SK-N-SH (cell line): ENCODE results near the gene C16orf54. TPM values are rescaled to one million over a fixed set of nuclear protein-coding genes. Genes with fewer than 3 reads are reported as not detected.
"Not testable (repeated sequence)": the region's sequence is repeated elsewhere in the genome, so short reads cannot be mapped to it uniquely, and the experiment has no call there.

ENCODE experiments used
- CTCF ChIA-PET: fragments of 300-600, 350-600 bp; formaldehyde crosslinking; extraction: SDS; loops from one replicate; lab custom pipeline; 2021; lab: Yijun Ruan, JAX
- POLR2A ChIA-PET: fragments of 350-600 bp; sonication (Branson Sonifier 250); formaldehyde crosslinking; extraction: SDS; loops from one replicate; lab custom pipeline; 2020; ENCODE audit warnings: antibody characterized with exemption, inconsistent platforms; lab: Yijun Ruan, JAX
- DNase-seq: peaks from one replicate; pipeline ENCODE4 v3.0.0; 2012
- H2AFZ ChIP-seq: fragments of 200-600 bp; sonication (generic); 2 replicates; pipeline ENCODE4 v1.8.1; 2016; ENCODE audit warnings: antibody characterized with exemption, mild to moderate bottlenecking, low read depth
- H3F3A ChIP-seq: fragments of 200-600 bp; sonication (generic); replicated peaks from 2 replicates; pipeline ENCODE3; 2016; ENCODE audit warnings: antibody characterized with exemption, mild to moderate bottlenecking; ENCODE audit not compliant: insufficient read depth
- H3K27ac ChIP-seq, 2 experiments: fragments of 200-500 bp in 1 of 2; fragments of 200-600 bp in 1 of 2; sonication (Bioruptor generic) in 1 of 2; sonication (generic), shearing (Covaris generic) in 1 of 2; 2 replicates each; pipeline versions ENCODE4 v1.5.1 to v1.6.1; 2014 to 2016; ENCODE audit warnings: low read depth in 2 of 2, inconsistent platforms in 1 of 2, low read length in 1 of 2, mild to moderate bottlenecking in 1 of 2, mixed read lengths in 1 of 2
- H3K27me3 ChIP-seq: fragments of 200-600 bp; sonication (generic), shearing (Covaris generic); 2 replicates; pipeline ENCODE4 v1.6.1; 2016; ENCODE audit warnings: mixed run types; ENCODE audit not compliant: insufficient read depth
- H3K36me3 ChIP-seq, 2 experiments: fragments of 200-500 bp in 1 of 2; fragments of 200-600 bp in 1 of 2; sonication (Bioruptor generic) in 1 of 2; sonication (generic) in 1 of 2; replicated peaks in 1 of 2; 2 replicates each; pipeline versions ENCODE3 to v1.5.1; 2014 to 2016; ENCODE audit warnings: low read length in 1 of 2, mild to moderate bottlenecking in 1 of 2; ENCODE audit not compliant: insufficient read depth in 2 of 2, control insufficient read depth in 1 of 2
- H3K4me1 ChIP-seq, 2 experiments: fragments of 200-500 bp in 1 of 2; fragments of 200-600 bp in 1 of 2; sonication (Bioruptor generic) in 1 of 2; sonication (generic), shearing (Covaris generic) in 1 of 2; 2 replicates each; pipeline versions ENCODE4 v1.5.1 to v1.6.1; 2014 to 2016; ENCODE audit warnings: low read depth in 1 of 2, low read length in 1 of 2, mixed run types in 1 of 2; ENCODE audit not compliant: insufficient read depth in 2 of 2, control insufficient read depth in 1 of 2
- H3K4me2 ChIP-seq: fragments of 200-600 bp; sonication (generic), shearing (Covaris generic); 2 replicates; pipeline ENCODE4 v1.6.1; 2017; ENCODE audit warnings: mixed run types
- H3K4me3 ChIP-seq, 2 experiments: fragments of 200-500 bp in 1 of 2; fragments of 200-600 bp in 1 of 2; sonication (Bioruptor generic) in 1 of 2; sonication (generic), shearing (Covaris generic) in 1 of 2; 2 replicates each; pipeline versions ENCODE4 v1.5.1 to v1.8.1; 2014 to 2016; ENCODE audit warnings: low read depth in 2 of 2, inconsistent platforms in 1 of 2, low read length in 1 of 2, mild to moderate bottlenecking in 1 of 2, mixed read lengths in 1 of 2, moderate library complexity in 1 of 2
- H3K79me2 ChIP-seq: fragments of 200-600 bp; sonication (generic); 2 replicates; pipeline ENCODE4 v1.8.1; 2017; ENCODE audit warnings: mild to moderate bottlenecking; ENCODE audit not compliant: insufficient read depth
- H3K9ac ChIP-seq: fragments of 200-600 bp; sonication (generic); 2 replicates; pipeline ENCODE4 v1.6.1; 2017; ENCODE audit warnings: mixed run types
- H3K9me2 ChIP-seq: fragments of 200-600 bp; sonication (generic); 2 replicates; pipeline ENCODE4 v1.6.1; 2017; ENCODE audit warnings: mixed run types
- H3K9me3 ChIP-seq: fragments of 200-600 bp; sonication (generic); 2 replicates; pipeline ENCODE4 v1.6.1; 2017; ENCODE audit warnings: mixed run types, mild to moderate bottlenecking, moderate library complexity
- H4K20me1 ChIP-seq: fragments of 200-600 bp; sonication (generic); 2 replicates; pipeline ENCODE4 v1.6.1; 2017; ENCODE audit warnings: mild to moderate bottlenecking, mixed run types; ENCODE audit not compliant: insufficient read depth
- ELF1 ChIP-seq: IDR thresholded peaks from 2 replicates; pipeline ENCODE4 v1.4.0; 2012
- EZH2phosphoT487 ChIP-seq: fragments of 200-600 bp; sonication (generic); IDR thresholded peaks from 2 replicates; pipeline ENCODE4 v1.6.1; 2017; ENCODE audit warnings: low read depth, mixed run types, mild to moderate bottlenecking, antibody characterized with exemption, moderate library complexity, borderline replicate concordance
- FOXJ3 ChIP-seq: sonication (generic); formaldehyde crosslinking; IDR thresholded peaks from 2 replicates; pipeline ENCODE4 v1.5.1; 2020; ENCODE audit warnings: mild to moderate bottlenecking, missing genetic modification reagents
- GABPA ChIP-seq: IDR thresholded peaks from 2 replicates; pipeline ENCODE4 v1.4.0; 2012; ENCODE audit warnings: low read depth, mild to moderate bottlenecking
- NFIC ChIP-seq: IDR thresholded peaks from 2 replicates; pipeline ENCODE4 v1.4.0; 2012; ENCODE audit warnings: borderline replicate concordance
- NRF1 ChIP-seq: IDR thresholded peaks from 2 replicates; pipeline ENCODE4 v1.6.1; 2012; ENCODE audit warnings: low read depth, mild to moderate bottlenecking, low read length
- POLR2AphosphoS5 ChIP-seq: IDR thresholded peaks from 2 replicates; pipeline ENCODE4 v1.6.1; 2012; ENCODE audit warnings: low read depth, low read length
- RAD21 ChIP-seq: IDR thresholded peaks from 2 replicates; pipeline ENCODE4 v1.6.1; 2012; ENCODE audit warnings: mild to moderate bottlenecking, low read length
- RFX5 ChIP-seq: IDR thresholded peaks from 2 replicates; pipeline ENCODE4 v1.6.1; 2012; ENCODE audit warnings: mild to moderate bottlenecking, improper control_type of control experiment, low read length
- SMC3 ChIP-seq: IDR thresholded peaks from 2 replicates; pipeline ENCODE4 v1.6.1; 2012; ENCODE audit warnings: low read depth, low read length, improper control_type of control experiment
- TCF12 ChIP-seq: IDR thresholded peaks from 2 replicates; pipeline ENCODE4 v1.4.0; 2012
- YY1 ChIP-seq: IDR thresholded peaks from 2 replicates; pipeline ENCODE4 v1.4.0; 2012; ENCODE audit warnings: low read depth, mild to moderate bottlenecking
- WGBS: methylation state at CpG from one replicate; pipeline ENCODE4 v1.1.6; 2017; ENCODE audit warnings: low lambda C conversion rate; 5-methylcytosine and 5-hydroxymethylcytosine counted together
- polyA plus RNA-seq, 3 experiments: library from polyadenylated mRNA; depleted of rRNA; stranded (reverse); fragments of >200 nt; gene quantifications; 2 replicates each; pipeline ENCODE4 v1.2.3, GENCODE V29; 2012
- TF ChIP-seq, protein P1 (sequence below): IDR thresholded peaks from 2 replicates; pipeline ENCODE4; 2012
- TF ChIP-seq, protein P2 (sequence below): IDR thresholded peaks from 2 replicates; pipeline ENCODE4 v1.4.0; 2012; ENCODE audit warnings: low read depth, borderline replicate concordance
- TF ChIP-seq, protein P3 (sequence below): fragments of 150-350 bp; IDR thresholded peaks from 2 replicates; pipeline ENCODE4 v1.6.1; 2016; ENCODE audit warnings: mild to moderate bottlenecking, low read depth, low read length
- TF ChIP-seq, protein P4 (sequence below): fragments of 150-350 bp; IDR thresholded peaks from 2 replicates; pipeline ENCODE4 v1.6.1; 2017; ENCODE audit warnings: antibody characterized with exemption, low read length, low read depth, borderline replicate concordance
- TF ChIP-seq, protein P5 (sequence below): IDR thresholded peaks from 2 replicates; pipeline ENCODE4 v1.4.0; 2012; ENCODE audit warnings: low read depth, borderline replicate concordance

C16orf54 gene
- polyA plus RNA-seq, 1 of the 3 experiments (the other 2 are of a cell fraction), result not detected

DNA sequence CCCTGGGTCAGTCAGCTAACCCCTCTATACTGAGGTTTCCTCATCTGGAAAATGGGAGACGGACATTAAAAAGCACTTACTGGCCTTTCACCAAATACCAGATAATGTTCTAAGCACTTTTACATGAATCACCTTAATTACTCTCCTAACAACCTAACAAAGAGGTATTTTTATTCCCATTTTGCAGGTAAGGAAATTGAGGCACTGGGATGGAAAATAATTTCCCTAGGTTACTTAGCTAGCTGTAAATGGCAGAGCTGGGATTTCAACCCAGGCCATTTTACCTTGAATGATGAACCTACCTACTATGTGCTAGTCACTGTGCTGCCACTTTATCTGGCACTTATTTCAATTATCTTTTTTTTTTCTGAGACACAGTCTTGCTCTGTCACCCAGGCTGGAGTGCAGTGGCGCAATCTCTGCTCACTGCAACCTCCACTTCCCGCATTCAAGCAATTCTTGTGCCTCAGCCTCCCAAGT is 48.5 kb upstream of the C16orf54 start:
- CTCF ChIA-PET, result interaction anchor here (1.6 kb wide), 1 partner anchor 65 kb away, joined by 3 read pairs; no protein-coding TSS in a partner anchor
- H2AFZ ChIP-seq, result no peak overlapping the region
- no peaks in the 10 kb centered on the region for H3K27me3 ChIP-seq
- 99% methylated on average over 3 of the region's 3 CpGs for WGBS
- H3K79me2 ChIP-seq, result peaks cover 63% of the 10 kb centered on the region
- H3K4me2 ChIP-seq, result no peak overlapping the region
- H4K20me1 ChIP-seq, result no peaks in the 10 kb centered on the region; the same call in 1 of the 2 replicates
- POLR2A ChIA-PET, result interaction anchor here (1.0 kb wide), 1 partner anchor 10 kb away, joined by 5 read pairs; no protein-coding TSS in a partner anchor
- DNase-seq, result no peak
- H3F3A ChIP-seq, result no peaks in the 10 kb centered on the region
- no peaks in the 10 kb centered on the region for H3K9me2 ChIP-seq
- H3K36me3 ChIP-seq, result peaks cover 17 to 23% of the 10 kb centered on the region in 2 experiments
- no peaks in the 10 kb centered on the region for H3K9me3 ChIP-seq
- H3K9ac ChIP-seq, result no peak overlapping the region
- TF ChIP-seq RFX5 (no peak), SMC3 (no peak), RAD21 (no peak), GABPA (no peak), TCF12 (no peak), NFIC (no peak), NRF1 (no peak), EZH2phosphoT487 (no peak), POLR2AphosphoS5 (no peak), ELF1 (no peak), FOXJ3 (CRISPR knock-in tag) (no peak), YY1 (no peak)
- TF ChIP-seq, protein P1, sequence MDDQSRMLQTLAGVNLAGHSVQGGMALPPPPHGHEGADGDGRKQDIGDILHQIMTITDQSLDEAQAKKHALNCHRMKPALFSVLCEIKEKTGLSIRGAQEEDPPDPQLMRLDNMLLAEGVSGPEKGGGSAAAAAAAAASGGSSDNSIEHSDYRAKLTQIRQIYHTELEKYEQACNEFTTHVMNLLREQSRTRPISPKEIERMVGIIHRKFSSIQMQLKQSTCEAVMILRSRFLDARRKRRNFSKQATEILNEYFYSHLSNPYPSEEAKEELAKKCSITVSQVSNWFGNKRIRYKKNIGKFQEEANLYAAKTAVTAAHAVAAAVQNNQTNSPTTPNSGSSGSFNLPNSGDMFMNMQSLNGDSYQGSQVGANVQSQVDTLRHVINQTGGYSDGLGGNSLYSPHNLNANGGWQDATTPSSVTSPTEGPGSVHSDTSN, result no peak
- TF ChIP-seq, protein P2, sequence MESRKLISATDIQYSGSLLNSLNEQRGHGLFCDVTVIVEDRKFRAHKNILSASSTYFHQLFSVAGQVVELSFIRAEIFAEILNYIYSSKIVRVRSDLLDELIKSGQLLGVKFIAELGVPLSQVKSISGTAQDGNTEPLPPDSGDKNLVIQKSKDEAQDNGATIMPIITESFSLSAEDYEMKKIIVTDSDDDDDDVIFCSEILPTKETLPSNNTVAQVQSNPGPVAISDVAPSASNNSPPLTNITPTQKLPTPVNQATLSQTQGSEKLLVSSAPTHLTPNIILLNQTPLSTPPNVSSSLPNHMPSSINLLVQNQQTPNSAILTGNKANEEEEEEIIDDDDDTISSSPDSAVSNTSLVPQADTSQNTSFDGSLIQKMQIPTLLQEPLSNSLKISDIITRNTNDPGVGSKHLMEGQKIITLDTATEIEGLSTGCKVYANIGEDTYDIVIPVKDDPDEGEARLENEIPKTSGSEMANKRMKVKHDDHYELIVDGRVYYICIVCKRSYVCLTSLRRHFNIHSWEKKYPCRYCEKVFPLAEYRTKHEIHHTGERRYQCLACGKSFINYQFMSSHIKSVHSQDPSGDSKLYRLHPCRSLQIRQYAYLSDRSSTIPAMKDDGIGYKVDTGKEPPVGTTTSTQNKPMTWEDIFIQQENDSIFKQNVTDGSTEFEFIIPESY, result no peak
- TF ChIP-seq, protein P3, sequence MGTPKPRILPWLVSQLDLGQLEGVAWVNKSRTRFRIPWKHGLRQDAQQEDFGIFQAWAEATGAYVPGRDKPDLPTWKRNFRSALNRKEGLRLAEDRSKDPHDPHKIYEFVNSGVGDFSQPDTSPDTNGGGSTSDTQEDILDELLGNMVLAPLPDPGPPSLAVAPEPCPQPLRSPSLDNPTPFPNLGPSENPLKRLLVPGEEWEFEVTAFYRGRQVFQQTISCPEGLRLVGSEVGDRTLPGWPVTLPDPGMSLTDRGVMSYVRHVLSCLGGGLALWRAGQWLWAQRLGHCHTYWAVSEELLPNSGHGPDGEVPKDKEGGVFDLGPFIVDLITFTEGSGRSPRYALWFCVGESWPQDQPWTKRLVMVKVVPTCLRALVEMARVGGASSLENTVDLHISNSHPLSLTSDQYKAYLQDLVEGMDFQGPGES, result no peak
- TF ChIP-seq, protein P4, sequence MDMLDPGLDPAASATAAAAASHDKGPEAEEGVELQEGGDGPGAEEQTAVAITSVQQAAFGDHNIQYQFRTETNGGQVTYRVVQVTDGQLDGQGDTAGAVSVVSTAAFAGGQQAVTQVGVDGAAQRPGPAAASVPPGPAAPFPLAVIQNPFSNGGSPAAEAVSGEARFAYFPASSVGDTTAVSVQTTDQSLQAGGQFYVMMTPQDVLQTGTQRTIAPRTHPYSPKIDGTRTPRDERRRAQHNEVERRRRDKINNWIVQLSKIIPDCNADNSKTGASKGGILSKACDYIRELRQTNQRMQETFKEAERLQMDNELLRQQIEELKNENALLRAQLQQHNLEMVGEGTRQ, result no peak
- TF ChIP-seq, protein P5, sequence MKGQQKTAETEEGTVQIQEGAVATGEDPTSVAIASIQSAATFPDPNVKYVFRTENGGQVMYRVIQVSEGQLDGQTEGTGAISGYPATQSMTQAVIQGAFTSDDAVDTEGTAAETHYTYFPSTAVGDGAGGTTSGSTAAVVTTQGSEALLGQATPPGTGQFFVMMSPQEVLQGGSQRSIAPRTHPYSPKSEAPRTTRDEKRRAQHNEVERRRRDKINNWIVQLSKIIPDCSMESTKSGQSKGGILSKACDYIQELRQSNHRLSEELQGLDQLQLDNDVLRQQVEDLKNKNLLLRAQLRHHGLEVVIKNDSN, result no peak
- no peak overlapping the region for H3K27ac ChIP-seq
- peaks cover 0 to 11% of the 10 kb centered on the region in 2 experiments; a peak in 1 of 4 replicates for H3K4me1 ChIP-seq
- H3K4me3 ChIP-seq, result no peak overlapping the region

DNA sequence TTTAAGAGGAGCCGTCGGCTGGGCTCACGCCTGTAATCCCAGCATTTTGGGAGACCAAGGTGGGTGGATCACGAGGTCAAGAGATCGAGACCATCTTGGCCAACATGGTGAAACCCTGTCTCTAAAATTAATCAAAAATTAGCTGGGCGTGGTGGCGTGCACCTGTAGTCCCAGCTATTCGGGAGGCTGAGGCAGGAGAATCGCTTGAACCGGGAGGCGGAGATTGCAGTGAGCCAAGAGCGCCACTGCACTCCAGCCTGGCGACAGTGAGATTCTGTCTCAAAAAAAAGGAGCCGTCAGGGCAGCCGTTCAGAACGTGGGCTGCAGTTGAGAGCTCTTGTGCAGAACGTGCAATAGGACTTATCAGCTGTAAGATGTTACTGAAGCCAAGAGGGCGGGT is 47.4 kb upstream of the C16orf54 start:
- WGBS, result 97% methylated on average over 18 of the region's 18 CpGs
- Histone ChIP-seq H3K36me3 (peaks cover 11% of the 10 kb centered on the region in 2 experiments), H3K79me2 (peaks cover 63% of the 10 kb centered on the region), H3K4me1 (peaks cover 0 to 11% of the 10 kb centered on the region in 2 experiments; a peak in 1 of 4 replicates)
- H3K9me2 ChIP-seq, H4K20me1 ChIP-seq, H3K4me2 ChIP-seq, H3K27me3 ChIP-seq, H3K9me3 ChIP-seq, POLR2A ChIA-PET, H3K9ac ChIP-seq, H3K4me3 ChIP-seq, DNase-seq, H3K27ac ChIP-seq, H2AFZ ChIP-seq, H3F3A ChIP-seq: not testable (repeated sequence)
- CTCF ChIA-PET, result interaction anchor here (0.5 to 1.0 kb wide), 2 partner anchors 20 to 23 kb away, joined by 3 read pairs; partner anchors contain the start of gene PAGR1
